B cell (primary cell): Measurements from ENCODE around the gene TRIM9.

Source experiments
- CTCF ChIP-seq: fragments of 200-600 bp; IDR thresholded peaks from one replicate; pipeline ENCODE4 v1.8.0; 2022; ENCODE audit warnings: antibody characterized with exemption, mild to moderate bottlenecking
- EZH2 ChIP-seq: IDR thresholded peaks from 2 replicates; pipeline ENCODE4 v1.6.1; 2012; ENCODE audit warnings: borderline replicate concordance, low read depth, mild to moderate bottlenecking, moderate library complexity, low read length; ENCODE audit not compliant: insufficient read depth, poor library complexity, severe bottlenecking

DNA sequence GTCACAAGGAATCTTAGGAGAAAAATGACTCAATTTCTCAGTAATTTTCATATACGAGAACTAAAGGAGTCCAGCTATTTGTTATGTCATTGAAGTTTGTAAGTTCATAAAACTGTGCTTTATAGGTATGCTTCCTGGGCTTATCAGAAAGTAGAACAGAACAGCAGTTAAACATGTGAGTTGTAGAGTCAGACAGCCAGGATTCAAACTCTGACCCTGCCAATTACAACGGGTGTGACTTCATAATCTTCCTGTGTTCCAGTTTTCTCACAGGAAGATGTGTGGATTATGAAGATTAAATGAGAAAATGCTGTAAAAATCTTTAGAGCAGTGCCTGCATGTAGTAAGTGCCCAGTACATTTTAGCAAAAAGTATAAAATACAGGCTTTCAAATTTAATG lies 8.9 kb downstream of the TRIM9 start:
- no peak for TF ChIP-seq CTCF
- no peak for TF ChIP-seq EZH2
